GM23248 (cell line): Measurements from ENCODE around the gene CCNA1.

Source experiments
- EZH2 ChIP-seq: fragments of 200-600 bp; sonication (generic); IDR thresholded peaks from 2 replicates; pipeline ENCODE4 v1.6.1; 2018; ENCODE audit warnings: antibody characterized with exemption, mild to moderate bottlenecking; ENCODE audit not compliant: insufficient read depth, poor library complexity, severe bottlenecking
- EZH2phosphoT487 ChIP-seq: fragments of 200-600 bp; sonication (generic); IDR thresholded peaks from 2 replicates; pipeline ENCODE4 v1.6.1; 2018; ENCODE audit warnings: antibody characterized with exemption, moderate library complexity, mild to moderate bottlenecking, low read depth; ENCODE audit not compliant: insufficient read depth

- TF ChIP-seq EZH2 (no peak), EZH2phosphoT487 (no peak)
These were observed 4.2 kb upstream of the CCNA1 start for GRCh38 chr13:36428086-36428485.
